C4-2B (cell line): ENCODE data around the gene SP100.

Source experiments
- CTCF ChIP-seq: fragments of 450-650 bp; conservative IDR thresholded peaks from 2 replicates; pipeline ENCODE4 v1.5.1; 2017; ENCODE audit warnings: mild to moderate bottlenecking
- ZFX ChIP-seq: fragments of 450-650 bp; IDR thresholded peaks from 2 replicates; pipeline ENCODE4 v1.6.1; 2017

GRCh38 chr2:230434677-230435324 lies 18.8 kb downstream of the SP100 start:
- no peak for TF ChIP-seq CTCF
- no peak for TF ChIP-seq ZFX
